Measurements from ENCODE around the gene METTL23.

The METTL23 gene

GRCh38 chr17:76753061-76753961 is 26.7 kb downstream of the METTL23 start:
- TF ChIP-seq EZH2 (optimal IDR thresholded peaks at IDR 0.05; ENCODE audit: low read depth, low read length) = no peak
- TF ChIP-seq EZH2phosphoT487 (IDR thresholded peaks at IDR 0.05; ENCODE audit: low read length) = no peak
- TF ChIP-seq, protein P1, sequence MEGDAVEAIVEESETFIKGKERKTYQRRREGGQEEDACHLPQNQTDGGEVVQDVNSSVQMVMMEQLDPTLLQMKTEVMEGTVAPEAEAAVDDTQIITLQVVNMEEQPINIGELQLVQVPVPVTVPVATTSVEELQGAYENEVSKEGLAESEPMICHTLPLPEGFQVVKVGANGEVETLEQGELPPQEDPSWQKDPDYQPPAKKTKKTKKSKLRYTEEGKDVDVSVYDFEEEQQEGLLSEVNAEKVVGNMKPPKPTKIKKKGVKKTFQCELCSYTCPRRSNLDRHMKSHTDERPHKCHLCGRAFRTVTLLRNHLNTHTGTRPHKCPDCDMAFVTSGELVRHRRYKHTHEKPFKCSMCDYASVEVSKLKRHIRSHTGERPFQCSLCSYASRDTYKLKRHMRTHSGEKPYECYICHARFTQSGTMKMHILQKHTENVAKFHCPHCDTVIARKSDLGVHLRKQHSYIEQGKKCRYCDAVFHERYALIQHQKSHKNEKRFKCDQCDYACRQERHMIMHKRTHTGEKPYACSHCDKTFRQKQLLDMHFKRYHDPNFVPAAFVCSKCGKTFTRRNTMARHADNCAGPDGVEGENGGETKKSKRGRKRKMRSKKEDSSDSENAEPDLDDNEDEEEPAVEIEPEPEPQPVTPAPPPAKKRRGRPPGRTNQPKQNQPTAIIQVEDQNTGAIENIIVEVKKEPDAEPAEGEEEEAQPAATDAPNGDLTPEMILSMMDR (IDR thresholded peaks at IDR 0.05; ENCODE audit: low read length) = no peak
- Histone ChIP-seq H3K4me3 (ENCODE audit: low read length) (no peak overlapping the region), H3K79me2 (ENCODE audit: low read length) (no peaks in the 10 kb centered on the region), H3K4me1 (ENCODE audit: low read length) (peaks cover 9% of the 10 kb centered on the region), H3K4me2 (ENCODE audit: low read depth, low read length) (no peak overlapping the region), H3K9me2 (replicated peaks; ENCODE audit: insufficient read depth, low read length) (no peaks in the 10 kb centered on the region), H3K9ac (ENCODE audit: low read length) (no peak overlapping the region), H2AFZ (ENCODE audit: low read length) (no peak overlapping the region), H3K36me3 (replicated peaks; ENCODE audit: insufficient read depth, low read length) (peaks cover 3% of the 10 kb centered on the region; the same call in 1 of the 2 replicates), H3K27ac (ENCODE audit: low read length) (no peak overlapping the region), H3F3A (ENCODE audit: insufficient read depth, low read length) (no peaks in the 10 kb centered on the region), H3K9me3 (replicated peaks; ENCODE audit: insufficient read depth, low read length) (no peaks in the 10 kb centered on the region), H3K27me3 (replicated peaks; ENCODE audit: insufficient read depth, low read length) (no peaks in the 10 kb centered on the region), H4K20me1 (ENCODE audit: insufficient read depth, low read length) (no peaks in the 10 kb centered on the region)
- DNase-seq = no peak

GRCh38 chr17:76755285-76755684 is 28.6 kb downstream of the METTL23 start:
- DNase-seq = no peak
- Histone ChIP-seq H3K79me2 (ENCODE audit: low read length) (no peaks in the 10 kb centered on the region), H3F3A (ENCODE audit: insufficient read depth, low read length) (no peaks in the 10 kb centered on the region), H3K36me3 (replicated peaks; ENCODE audit: insufficient read depth, low read length) (peaks cover 3% of the 10 kb centered on the region; the same call in 1 of the 2 replicates), H3K4me1 (ENCODE audit: low read length) (peaks cover 9% of the 10 kb centered on the region), H4K20me1 (ENCODE audit: insufficient read depth, low read length) (no peaks in the 10 kb centered on the region), H2AFZ (ENCODE audit: low read length) (no peak overlapping the region), H3K4me3 (ENCODE audit: low read length) (no peak overlapping the region), H3K4me2 (ENCODE audit: low read depth, low read length) (no peak overlapping the region), H3K27ac (ENCODE audit: low read length) (no peak overlapping the region), H3K9ac (ENCODE audit: low read length) (no peak overlapping the region), H3K27me3 (replicated peaks; ENCODE audit: insufficient read depth, low read length) (no peaks in the 10 kb centered on the region), H3K9me3 (replicated peaks; ENCODE audit: insufficient read depth, low read length) (no peaks in the 10 kb centered on the region), H3K9me2 (replicated peaks; ENCODE audit: insufficient read depth, low read length) (no peaks in the 10 kb centered on the region)
- TF ChIP-seq EZH2 (optimal IDR thresholded peaks at IDR 0.05; ENCODE audit: low read depth, low read length) (no peak), EZH2phosphoT487 (IDR thresholded peaks at IDR 0.05; ENCODE audit: low read length) (no peak)
- TF ChIP-seq, protein P1 (IDR thresholded peaks at IDR 0.05; ENCODE audit: low read length) = no peak

GRCh38 chr17:76757256-76757655 is 30.6 kb downstream of the METTL23 start:
- no peaks in the 10 kb centered on the region for H3K27me3 ChIP-seq (replicated peaks; ENCODE audit: insufficient read depth, low read length)
- no peaks in the 10 kb centered on the region for H4K20me1 ChIP-seq (ENCODE audit: insufficient read depth, low read length)
- H3K79me2 ChIP-seq (ENCODE audit: low read length) = no peaks in the 10 kb centered on the region
- H2AFZ ChIP-seq (ENCODE audit: low read length) = no peak overlapping the region
- H3K36me3 ChIP-seq (replicated peaks; ENCODE audit: insufficient read depth, low read length) = peaks cover 3% of the 10 kb centered on the region; the same call in 1 of the 2 replicates
- H3K9ac ChIP-seq (ENCODE audit: low read length) = no peak overlapping the region
- no peak overlapping the region for H3K4me2 ChIP-seq (ENCODE audit: low read depth, low read length)
- no peaks in the 10 kb centered on the region for H3K9me3 ChIP-seq (replicated peaks; ENCODE audit: insufficient read depth, low read length)
- no peak for DNase-seq
- no peaks in the 10 kb centered on the region for H3K9me2 ChIP-seq (replicated peaks; ENCODE audit: insufficient read depth, low read length)
- no peaks in the 10 kb centered on the region for H3F3A ChIP-seq (ENCODE audit: insufficient read depth, low read length)
- peaks cover 9% of the 10 kb centered on the region for H3K4me1 ChIP-seq (ENCODE audit: low read length)
- TF ChIP-seq, protein P1 (IDR thresholded peaks at IDR 0.05; ENCODE audit: low read length) = no peak
- TF ChIP-seq EZH2 (optimal IDR thresholded peaks at IDR 0.05; ENCODE audit: low read depth, low read length) (no peak), EZH2phosphoT487 (IDR thresholded peaks at IDR 0.05; ENCODE audit: low read length) (no peak)
- H3K27ac ChIP-seq (ENCODE audit: low read length) = no peak overlapping the region
- no peak overlapping the region for H3K4me3 ChIP-seq (ENCODE audit: low read length)

Measured in MM.1S (cell line).